Activated CD4-positive, alpha-beta T cell treated with anti-CD3 and anti-CD28 coated beads, Interleukin-2, Interleukin-6, amounts not matched to agents 100 ng/mL and 50 ng/mL, durations not matched to agents 16 hours and 8 hours (primary cell): ENCODE data around the gene CYBA.
A peak's percentile ranks its signal among the peaks of the same experiment; 100 is the strongest.
"Not testable (repeated sequence)": the region's sequence is repeated elsewhere in the genome, so short reads cannot be mapped to it uniquely, and the experiment has no call there.

ENCODE experiments used
- DNase-seq: peaks from one replicate; pipeline ENCODE4 v3.0.0-alpha.2; 2020

Gene CYBA

DNA sequence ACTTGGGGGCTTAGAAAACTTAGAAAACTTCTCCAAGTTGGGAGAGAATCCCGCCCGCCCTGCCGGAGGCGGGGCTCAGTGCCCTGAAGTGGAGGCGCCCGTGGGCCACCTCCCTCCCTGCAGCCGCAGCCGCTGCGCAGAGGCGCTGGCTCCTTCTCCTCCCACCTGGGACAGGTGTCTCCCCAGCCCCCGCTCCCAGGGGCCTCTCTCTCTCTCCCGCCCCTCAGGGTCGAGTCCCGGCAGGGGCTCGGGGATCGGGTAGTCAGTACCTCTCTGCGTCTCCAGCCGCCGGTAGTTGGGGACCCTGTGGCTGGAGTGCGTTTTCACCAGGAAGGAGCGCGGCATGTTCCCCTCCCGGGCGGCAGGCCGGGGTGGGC lies 35.2 kb upstream of the CYBA start:
- no peak for DNase-seq

DNA sequence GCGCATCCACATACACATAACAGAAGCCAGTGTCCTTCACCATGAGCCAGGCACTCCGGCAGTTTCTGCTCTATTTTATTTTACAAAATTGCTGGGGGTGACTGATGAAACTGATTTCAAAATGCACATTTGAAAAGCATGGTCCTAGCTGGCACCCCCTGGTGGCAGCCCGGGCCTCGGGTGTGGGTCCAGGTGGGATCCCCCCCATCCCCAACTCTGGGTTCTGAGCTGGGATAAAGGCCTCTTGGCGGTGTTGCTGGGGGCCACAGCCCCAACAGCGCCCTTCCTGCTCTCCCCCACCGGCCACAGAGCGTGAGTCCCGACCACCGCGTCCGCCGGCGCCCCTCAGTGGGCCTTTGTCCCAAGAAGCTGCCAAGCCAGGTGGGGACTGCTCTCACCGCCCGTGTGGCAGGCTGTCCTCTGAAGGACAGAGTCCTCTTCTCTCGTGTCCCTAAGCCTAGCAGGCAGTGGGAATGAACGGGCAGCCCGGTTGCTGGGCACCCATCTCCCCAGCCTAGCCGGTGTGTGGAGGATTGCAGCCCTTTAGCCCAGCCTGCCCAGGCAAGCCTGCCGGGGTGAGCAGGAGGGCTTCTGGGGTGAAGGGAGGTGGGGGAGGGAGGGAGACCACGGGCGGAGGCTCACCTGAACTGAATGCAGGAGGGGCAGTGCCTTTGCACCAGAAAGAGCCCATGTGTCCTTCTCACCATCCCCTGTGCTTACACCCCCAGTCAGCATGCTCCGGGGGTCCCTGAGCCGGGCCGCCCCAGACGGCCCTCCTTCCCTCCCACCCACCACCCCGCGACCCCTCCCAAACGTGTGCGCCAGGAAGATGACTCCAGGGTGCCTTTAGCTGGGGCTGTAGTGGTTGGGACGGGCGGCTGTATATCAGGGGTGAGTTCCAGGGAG lies 34.6 kb upstream of the CYBA start:
- peak; percentile 53 for DNase-seq

DNA sequence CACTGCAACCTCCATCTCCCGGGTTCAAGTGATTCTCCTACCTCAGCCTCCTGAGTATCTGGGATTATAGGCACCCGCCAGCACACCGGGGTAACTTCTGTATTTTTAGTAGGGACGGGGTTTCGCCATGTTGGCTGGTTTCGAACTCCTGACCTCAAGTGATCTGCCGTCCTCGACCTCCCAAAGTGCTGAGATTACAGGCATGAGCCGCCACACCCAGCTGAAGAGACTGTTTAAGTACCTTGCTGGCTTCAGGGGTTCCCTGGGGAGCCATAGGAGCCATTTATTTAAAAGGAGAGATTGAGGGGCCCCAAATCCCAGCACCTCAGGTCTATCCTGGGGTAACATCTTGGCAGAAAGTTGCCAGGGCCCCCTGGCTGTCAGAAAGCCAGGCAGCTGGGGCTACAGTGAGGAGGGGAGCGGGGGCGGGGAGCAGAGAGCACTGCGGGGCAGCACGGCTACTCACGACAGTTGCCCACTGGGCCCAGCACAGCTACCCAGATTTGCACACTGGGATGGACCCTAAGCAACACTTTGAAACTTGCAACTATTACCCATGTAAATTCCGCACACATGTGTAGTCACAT lies 33.8 kb upstream of the CYBA start:
- DNase-seq: no peak

DNA sequence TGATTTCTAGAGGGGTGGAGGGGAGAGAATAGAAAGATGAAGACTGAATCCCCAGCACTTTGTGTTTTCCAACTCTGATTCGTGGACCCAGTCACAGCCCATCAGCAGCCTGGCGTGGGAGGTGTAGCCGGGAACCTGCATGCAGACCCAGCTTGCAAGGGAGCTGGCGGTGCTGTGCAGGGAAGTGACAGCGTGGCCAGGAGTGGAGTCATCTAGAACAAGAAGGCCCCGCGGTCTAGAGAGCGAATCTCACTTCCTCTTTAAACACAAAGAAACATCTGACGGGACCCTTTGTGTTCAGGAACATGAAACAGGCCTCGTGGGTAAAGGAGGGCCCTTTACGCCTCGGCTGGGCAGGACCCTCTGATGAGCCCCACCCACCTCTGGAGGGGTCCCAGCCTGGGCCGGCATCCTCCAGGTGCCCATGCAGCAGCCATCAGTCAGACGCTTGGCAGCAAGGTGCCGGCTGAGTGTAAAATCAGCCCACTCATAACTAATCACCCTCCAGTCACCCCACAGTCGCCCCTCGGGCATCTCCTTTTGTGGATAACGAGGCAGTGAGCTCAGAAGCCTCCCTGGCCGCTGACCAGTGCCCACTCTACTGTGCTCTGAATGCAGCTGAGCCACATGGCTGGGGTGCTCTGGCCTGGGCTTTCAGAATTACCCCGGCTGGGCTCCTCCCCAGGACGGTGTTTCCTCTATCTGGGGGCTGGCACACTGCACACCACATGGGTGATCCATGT lies 31.0 kb upstream of the CYBA start:
- DNase-seq: peak; percentile 79

DNA sequence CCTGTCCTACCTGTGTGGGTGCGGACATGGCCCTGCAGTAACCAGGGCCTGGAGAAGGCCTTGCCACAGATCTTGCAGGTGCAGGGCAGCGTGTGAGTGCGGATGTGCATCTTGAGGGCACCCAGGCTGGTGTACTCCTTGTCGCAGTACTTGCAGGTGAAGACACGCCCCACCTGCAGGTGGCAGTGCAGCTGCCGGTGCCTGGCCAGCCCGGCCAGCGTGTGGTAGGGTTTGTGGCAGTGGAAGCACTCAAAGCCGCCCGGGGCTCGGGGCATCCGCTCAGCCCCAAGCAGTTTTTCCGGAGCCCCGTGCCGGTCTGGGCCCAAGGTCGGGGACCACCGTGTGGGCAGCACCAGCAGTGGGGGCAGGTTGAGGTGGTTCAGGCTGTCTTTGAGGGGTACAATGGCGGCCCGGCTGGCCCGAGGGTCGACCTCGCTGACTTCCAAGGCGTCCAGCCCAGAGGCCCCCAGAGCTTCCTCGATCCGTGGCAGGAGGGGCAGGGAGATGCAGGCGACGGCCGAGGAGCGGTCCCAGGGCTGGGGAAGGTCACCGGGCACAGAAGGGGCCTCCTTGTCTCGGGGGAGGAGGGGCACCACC lies 30.3 kb upstream of the CYBA start:
- DNase-seq: peak; percentile 71

DNA sequence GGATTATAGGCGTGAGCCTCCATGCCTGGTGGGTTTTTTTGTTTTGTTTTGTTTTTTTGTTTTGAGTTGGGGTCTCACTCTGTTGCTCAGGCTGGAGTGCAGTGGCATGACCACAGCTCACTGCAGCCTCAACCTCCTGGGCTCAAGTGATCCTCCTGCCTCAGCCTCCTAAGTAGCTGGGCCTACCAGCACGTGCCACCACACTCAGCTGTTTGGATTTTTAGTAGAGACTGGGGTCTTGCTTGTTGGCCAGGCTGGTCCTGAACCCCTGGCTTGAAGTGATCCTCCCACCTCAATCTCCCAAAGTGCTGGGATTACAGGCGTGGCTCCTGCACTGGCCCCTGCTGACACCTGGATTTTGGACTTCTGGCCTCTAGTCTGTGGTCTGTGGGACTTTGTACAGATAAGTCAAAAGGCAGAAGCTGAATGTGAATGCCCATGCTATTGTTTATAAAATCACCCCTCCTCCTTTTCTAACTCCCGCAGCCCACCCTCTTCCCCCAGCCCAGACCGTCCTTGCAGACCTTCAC lies 29.8 kb upstream of the CYBA start:
- DNase-seq: no peak

DNA sequence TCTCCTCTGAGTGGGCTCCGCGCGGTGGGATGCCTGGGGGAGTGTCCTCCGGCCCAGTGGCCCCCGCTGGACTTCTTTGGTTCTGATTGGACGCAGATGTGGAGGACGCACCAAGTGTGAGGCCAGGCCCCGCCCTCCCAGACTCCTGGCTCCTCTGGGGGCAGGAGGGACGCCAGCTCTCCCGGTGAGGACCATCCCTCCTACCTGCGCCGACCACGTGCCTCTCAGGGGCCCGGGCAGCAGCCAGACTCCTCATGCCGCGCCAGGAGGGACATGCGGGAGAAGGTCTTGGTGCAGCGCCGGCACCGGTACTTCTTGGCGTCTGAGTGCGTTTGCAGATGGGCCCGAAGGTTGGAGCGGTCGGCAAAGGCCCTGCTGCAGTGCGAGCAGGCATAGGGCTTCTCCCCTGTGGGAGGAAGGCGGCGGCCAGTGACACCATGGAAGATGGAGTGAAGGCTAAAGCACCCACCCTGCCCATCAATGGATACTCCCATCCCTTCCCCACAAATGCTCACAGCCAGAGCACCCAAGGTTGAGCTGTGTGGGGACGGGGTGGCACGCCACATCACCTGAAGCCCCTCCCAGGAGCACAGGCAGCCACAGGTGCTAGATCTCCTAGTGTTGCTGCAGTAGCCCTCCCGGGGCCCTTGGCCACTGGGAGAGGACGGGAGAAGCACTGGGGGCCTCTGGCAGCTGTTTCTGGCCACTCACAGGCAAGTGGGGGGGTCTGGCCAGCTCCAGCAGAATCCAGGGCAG lies 27.5 kb upstream of the CYBA start:
- no peak for DNase-seq

DNA sequence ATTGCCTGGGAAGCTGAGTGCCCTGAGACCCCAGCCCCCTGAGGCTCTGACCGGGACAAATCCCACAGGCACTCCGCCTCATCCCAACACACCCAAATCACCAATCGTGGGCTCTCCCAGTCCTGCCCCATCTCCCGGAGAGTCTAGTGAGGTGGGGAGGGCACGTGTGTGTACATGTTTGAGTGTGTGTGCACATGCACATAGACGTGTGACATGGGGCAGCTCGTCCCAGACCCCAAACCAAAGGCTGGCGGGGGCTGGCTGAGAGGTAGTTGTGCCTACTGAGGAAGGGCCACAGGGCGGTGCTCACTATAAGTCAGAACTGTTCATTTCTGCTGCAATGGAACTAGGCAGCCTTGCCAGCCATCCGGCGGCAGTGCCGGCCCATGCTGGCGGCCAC lies 26.9 kb upstream of the CYBA start:
- DNase-seq: no peak

DNA sequence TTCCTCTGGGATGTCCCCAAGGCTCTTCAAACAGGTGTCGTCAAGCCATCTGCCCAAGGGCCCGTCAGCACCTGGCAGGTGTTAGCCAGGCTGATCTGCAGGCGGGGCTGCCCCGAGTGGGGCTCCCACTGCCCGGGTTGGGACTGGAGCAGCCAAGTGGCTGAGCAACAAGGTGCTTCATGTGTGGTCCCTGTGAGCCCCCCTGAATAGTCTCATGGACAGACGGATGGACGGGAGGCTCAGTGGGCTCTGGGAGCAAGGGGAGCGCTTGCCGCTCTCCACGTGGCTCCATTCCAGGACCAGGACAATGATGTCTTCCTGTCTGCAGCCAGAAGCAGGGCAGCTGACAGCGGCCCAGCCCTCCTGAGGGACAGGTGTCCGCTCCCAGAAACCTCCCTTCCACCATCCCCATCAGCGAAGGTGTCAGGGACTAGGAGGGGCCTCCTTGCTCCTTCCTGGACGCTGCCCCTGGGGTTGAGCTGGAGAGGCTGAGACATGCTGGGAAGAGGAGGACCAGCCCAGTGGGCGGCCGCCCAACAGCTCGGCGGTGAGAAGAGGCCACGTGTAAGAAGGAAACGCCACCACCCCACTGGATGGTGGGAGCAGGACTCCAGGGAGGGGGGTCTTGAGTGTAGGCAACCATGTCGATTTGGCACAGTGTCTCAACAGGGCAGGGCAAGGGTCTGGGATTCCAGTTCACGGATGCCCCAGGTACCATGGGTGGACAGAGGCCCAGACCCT lies 25.8 kb upstream of the CYBA start:
- no peak for DNase-seq

DNA sequence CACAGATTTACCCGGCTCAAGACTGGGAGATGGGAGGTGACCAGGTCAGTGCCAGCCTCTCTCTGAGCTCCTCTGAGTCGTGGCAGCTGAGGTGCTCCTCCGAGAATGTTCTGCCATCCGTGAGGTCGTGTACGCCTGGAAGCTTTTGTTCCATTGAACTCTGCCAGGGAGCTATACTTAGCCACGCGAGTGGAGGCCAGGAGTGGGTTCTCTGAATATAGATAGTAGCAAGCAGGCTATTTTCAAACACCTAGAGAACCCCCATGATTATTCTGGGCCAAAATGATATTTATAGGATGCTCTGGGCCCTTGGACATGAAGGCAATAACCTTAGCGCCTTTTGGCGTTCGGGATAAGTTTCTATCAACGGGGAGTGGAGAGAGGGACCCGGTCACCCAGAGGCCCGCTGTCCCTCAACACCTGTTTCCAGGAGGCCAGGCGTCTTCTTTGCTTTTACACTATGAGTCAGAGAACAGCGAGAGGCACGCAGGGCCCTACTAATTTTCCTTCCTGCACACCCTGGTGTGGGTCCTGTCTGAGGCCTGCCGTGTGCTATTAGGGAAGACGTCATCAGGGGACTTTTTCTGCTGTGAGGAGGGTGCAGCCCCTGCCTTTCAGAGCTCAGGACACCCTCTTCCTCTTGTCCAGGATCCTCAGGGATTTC lies 23.0 kb upstream of the CYBA start:
- DNase-seq: no peak

DNA sequence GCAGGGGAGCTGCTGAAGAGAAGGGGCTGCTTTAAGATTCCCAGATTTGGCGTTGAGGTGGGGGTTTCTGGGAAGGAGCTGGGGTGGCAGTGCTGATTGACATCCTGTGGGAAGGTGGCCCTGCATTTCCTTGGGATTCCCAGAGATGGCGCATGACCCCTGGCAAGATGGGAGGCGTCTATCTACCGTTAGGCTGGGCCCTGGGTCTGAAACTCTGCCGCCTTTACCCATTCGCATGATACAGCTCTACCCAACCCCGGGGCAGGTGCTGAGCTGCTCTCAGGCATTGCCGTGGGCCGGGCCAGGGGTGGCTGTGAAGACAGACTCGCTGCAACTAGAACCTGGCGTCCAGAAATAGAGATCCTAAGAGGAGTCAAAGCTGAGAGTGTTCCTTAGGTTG lies 21.9 kb upstream of the CYBA start:
- no peak for DNase-seq

DNA sequence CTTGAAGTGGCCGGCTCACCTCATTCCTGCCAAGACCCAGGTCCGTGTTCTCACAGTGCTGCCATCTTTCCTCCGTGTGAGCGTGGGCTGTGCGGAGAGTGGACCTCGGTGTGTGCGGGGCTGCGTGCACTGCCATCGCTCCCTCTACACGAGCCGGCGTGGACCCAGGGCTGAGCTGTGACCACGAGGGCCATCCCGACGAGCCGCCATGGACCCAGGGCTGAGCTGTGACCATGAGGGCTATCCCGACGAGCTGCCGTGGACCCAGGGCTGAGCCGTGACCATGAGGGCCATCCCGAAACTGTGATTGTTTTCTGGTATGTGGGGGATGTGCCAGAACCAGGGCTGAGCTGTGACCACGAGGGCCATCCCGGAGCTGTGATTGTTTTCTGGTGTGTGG lies 21.0 kb upstream of the CYBA start:
- DNase-seq: no peak

DNA sequence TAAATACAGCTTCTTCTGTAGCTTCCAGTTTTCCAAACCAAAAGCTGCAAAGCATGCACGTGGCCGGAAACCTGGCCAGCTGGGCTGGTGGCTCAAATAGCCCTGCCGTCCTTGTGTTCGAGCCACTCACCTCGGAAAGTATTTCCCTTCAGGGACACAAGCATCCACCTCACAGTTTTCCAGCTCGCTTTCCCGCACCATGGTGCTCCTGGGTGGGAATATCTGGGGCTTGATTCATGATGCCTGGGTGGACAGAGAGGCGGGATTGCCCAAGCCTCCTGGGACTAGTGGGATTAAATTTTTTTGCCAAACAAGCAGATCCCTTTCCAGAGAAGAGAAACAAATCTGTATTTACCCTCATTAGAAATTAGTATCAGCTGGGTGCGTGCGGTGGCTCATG lies 19.1 kb upstream of the CYBA start:
- no peak for DNase-seq

DNA sequence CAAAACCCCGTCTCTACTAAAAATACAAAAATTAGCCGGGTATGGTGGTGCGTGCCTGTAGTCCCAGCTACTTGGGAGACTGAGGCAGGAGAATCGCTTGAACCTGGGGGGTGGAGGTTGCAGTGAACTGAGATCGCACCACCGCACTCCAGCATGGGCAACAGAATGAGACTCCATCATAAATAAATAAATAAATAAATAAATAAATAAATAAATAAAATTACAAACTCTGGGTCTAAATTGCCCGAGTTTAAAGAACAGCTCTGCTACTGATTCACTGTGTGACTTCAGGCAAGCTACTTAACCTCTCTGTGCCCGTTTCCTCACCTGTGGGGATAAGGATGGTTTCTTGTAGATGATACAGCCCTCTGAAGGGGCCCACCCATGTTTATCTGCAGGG lies 18.6 kb upstream of the CYBA start:
- not testable (repeated sequence) for DNase-seq

DNA sequence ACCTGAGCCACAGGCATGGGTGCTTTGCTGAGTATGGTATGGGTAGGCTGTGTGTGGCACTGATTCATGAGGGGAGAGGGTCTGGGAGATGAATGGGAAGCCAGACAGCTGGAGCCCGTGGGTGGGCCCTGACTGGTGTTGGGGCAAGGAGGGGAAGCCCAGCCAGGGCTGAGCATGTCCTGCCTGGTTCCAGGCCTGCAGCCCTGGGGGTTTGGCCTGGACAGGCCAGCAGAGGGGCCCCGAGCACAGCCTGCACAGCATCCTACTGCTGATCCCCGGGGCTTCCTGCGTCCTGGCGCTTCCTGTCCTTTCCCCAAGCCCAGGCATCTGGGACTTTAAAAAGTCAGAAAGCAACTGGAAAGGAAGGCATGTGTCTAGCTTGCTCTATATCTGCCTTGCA lies 16.6 kb upstream of the CYBA start:
- DNase-seq: no peak

DNA sequence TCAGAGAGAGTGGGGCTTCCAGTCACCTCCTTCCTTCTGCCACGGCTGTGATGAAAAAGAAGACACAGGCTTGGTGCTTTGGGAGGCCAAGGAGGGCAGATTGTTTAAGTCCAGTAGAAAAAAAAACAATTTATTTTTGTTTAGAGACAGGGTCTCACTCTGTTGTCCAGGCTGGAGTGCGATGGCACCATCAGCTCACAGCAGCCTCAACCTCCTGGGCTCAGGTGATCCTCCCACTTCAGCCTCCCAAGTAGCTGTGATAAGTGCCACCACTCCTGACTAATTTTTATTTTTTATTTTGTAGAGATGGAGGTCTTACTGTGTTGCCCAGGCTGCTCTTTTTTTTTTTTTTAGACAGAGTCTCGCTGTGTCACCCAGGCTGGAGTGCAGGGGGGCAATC lies 14.7 kb upstream of the CYBA start:
- DNase-seq: no peak

DNA sequence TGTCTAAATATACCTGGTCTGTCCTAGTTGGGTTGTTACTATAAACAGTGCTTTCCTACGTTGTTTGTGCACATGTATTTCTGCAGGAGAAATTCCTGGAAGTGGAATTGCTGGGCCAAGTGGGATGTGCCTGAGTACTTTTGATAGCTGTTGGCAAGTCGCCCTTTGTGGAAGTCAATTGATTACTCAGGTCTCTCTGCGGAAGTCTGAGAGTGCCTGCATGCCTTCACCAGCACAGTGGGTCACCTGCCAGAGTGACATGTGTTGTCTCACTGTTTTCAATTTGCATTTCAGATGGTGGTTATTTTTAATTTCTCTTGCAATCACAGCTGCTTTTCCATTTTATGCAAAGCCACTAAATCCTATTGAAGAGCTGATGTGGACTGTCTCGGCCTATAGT lies 14.3 kb upstream of the CYBA start:
- DNase-seq: no peak

DNA sequence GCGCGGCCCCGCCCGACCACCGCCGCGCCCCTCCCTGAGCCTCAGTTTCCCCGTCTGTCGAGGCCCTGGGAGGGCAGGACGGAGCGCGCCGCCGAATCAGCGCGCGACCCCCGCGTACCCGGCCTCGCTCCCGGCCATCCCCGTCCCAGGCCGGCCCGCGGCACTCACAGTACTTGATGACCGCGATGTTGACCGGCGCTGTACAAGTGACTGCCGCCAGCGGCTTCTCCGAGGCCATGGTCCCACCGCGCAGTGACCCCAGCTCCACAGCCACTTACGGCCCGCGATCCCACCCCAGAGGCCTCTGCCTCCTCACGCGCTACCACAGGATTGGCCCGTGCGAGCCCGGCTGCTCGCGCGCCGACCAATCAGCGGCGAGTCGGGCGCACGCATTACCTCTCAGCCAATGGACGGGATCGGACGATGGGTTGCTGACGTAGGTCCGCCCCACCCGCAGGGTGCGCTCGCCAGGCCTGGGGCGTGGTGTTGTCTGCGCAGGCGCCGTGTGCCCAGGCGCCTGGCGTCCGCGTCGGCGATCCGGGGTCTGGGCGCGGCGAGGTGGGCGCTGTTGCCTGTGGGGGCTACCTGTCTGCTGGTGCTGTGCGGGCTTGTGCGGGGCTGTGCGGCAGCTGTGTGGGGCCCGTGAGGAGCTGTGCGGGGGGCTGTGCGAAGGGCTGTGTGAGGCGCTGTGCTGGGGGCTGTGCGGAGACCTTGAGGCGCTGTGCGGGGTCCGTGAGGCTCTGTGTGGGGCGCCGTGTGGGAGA lies 12.2 kb upstream of the CYBA start, which contains the start of gene MVD:
TSS of gene MVD (minus strand) at position 249 of the 764 bp plus-strand sequence. CDS start at position 238, 11 bp downstream.
- peak; percentile 98 for DNase-seq

DNA sequence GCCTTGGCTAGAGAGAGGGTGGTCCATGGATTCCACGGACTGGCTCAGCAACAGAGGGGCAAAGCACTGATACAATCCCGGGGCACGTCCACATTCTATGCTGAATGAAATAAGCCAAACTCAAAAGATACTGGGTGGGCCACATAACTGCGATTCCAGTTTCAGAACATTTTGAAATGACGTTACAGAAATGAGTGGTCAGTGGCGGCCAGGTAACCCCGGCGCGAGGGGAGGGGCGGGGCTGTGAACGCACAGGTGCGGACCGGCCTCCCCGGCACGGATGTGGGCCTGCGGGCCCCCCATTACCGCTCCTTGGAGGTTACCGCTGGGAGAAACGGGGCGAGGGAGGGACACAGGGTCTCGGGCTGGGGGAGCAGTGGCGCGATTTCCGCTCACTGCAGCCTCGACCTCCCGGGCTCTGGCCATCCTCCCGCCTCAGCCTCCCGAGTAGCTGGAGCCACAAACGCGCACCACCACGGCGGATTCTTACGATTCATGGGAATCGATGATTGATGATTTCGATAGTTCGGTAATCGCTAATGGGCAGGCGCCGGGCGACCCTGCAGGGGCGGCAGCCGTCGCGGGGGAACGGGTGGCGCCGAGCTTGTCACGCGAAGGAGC lies 11.5 kb upstream of the CYBA start:
- DNase-seq: peak; percentile 39

DNA sequence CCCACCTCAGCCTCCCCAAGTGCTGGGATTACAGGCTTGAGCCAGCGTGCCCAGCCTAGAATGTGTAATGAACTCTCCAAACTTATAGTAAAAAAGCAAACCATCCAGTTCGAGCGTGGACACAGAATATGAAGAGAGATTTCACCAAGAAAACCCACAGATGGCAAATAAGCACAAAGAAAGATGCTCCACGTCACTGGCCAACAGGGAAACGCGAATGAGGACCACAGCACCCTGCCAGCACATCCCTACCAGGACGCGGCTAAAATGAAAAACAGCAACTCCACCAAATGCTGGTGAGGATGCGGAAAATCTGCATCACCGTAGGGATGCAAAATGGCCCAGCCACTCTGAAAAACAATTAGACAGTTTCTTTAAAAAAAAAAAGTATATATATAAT lies 10.6 kb upstream of the CYBA start:
- no peak for DNase-seq
